ENCODE results near the gene SPCS1.
"Not testable (repeated sequence)": the region's sequence is repeated elsewhere in the genome, so short reads cannot be mapped to it uniquely, and the experiment has no call there.

The SPCS1 gene

DNA sequence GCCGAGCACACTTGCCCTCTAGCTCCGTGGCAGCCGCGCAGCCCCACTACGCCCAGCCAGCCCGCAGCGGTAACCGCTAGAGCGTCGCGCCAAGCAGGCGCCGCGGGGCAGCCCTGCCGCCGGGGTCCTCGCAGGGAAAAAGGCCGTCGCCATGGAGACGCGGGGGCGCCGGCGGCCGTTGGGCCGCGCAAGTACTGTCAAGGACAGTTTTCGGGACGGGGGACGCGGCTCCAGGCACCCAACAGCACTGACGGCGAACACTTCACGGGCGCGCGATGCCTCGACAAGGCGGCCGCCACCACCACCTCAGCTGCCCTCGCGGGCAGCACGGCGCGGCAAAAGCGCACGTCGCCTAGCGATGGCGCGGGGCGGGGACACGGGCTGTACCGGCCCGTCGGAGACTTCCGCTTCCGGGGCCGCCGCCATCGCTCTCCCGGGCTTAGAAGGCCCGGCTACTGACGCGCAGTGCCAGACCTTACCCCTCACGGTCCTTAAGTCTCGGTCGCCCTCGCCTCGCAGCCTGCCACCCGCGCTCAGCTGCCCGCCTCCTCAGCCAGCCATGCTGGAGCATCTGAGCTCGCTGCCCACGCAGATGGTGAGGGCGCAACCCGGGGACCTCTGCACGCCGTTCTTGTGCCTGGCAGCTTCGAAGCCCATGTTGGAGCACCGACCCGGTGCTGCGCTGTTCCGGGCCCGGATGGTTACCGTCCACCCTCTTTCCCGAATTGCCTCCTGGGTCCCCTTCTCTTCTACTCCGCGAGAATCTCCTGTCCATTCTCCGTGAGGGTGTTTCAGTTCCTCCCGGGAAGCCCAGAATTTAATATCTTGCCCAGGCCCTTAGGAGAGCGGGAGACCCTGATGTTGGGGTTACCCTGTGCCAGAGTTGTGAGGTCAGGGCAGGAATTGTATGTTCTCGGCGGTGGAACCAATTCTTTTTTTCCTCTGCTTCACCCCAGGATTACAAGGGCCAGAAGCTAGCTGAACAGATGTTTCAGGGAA lies at the start of gene SPCS1, which contains the start of gene GLT8D1:
TSS of gene SPCS1 (plus strand) at position 419 of the 999 bp plus-strand sequence. CDS start at position 560, 141 bp downstream.
TSS of gene GLT8D1 (minus strand) at position 104 of the 999 bp plus-strand sequence. CDS start 5,331 bp downstream, outside the sequence.
- Histone ChIP-seq H3K27ac (ENCODE audit: low read depth, low read length) (peak within 1 kb of the TSS; percentile 69), H3K36me3 (ENCODE audit: insufficient read depth, low read length) (peaks cover 9% of the 10 kb centered on the region), H3K4me1 (ENCODE audit: control insufficient read depth, insufficient read depth, low read length, unreplicated experiment) (peaks cover 17% of the 10 kb centered on the region), H3K79me2 (ENCODE audit: control insufficient read depth, insufficient read depth, low read length, unreplicated experiment) (peaks cover 57% of the 10 kb centered on the region), H3K4me3 (ENCODE audit: low read depth, low read length) (peak within 1 kb of the TSS; percentile 86), H3K27me3 (ENCODE audit: insufficient read depth, low read length) (no peaks in the 10 kb centered on the region), H2AFZ (ENCODE audit: low read length, unreplicated experiment) (peak within 1 kb of the TSS; percentile 88)

DNA sequence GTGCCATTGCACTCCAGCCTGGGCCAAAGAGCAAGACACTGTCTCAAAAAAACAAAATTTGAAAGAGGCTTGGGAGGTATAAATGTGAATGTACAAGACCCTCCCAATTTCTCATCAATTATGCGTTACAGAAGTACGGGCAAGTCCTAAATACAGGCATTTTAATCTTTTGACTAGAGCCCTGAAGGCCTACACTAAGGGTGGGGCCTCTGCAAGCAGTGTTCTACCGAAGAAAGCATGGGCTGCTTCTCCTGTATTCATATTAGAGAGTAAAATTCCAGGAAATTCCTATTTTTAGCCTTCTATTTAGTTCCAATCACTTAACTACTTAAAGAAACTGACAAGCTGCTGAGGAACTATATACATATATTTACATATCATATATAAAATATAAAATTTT lies 45.9 kb upstream of the SPCS1 start:
- Histone ChIP-seq H3K27me3 (ENCODE audit: insufficient read depth, low read length) (no peaks in the 10 kb centered on the region), H3K4me3 (ENCODE audit: low read depth, low read length) (no peak overlapping the region), H2AFZ (ENCODE audit: low read length, unreplicated experiment) (no peak overlapping the region), H3K4me1 (ENCODE audit: control insufficient read depth, insufficient read depth, low read length, unreplicated experiment) (no peaks in the 10 kb centered on the region), H3K79me2 (ENCODE audit: control insufficient read depth, insufficient read depth, low read length, unreplicated experiment) (no peaks in the 10 kb centered on the region), H3K36me3 (ENCODE audit: insufficient read depth, low read length) (peaks cover 52% of the 10 kb centered on the region), H3K27ac (ENCODE audit: low read depth, low read length) (no peak overlapping the region)

DNA sequence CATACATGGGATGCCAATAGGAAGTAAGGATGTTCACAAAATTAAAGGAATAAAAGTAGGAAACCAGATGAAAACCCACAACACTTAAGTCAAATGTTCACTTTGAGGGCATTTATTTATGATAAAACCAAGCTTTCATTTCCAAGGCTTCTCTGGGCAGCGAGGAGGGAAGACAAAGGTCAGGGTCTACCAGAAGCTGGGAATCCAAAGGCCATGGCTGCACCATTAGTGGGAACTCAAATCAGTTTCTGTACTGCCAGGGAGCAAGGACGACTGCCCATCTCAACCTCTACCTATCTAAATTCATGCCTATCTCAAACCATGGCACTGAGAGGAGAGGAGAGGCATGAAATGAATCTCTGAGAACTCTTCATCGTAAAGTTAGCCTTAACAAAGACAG lies 42.8 kb upstream of the SPCS1 start:
- Histone ChIP-seq H3K27ac (ENCODE audit: low read depth, low read length) (no peak overlapping the region), H3K79me2 (ENCODE audit: control insufficient read depth, insufficient read depth, low read length, unreplicated experiment) (no peaks in the 10 kb centered on the region), H3K4me1 (ENCODE audit: control insufficient read depth, insufficient read depth, low read length, unreplicated experiment) (no peaks in the 10 kb centered on the region), H3K27me3 (ENCODE audit: insufficient read depth, low read length) (no peaks in the 10 kb centered on the region), H3K36me3 (ENCODE audit: insufficient read depth, low read length) (peaks cover 41% of the 10 kb centered on the region), H2AFZ (ENCODE audit: low read length, unreplicated experiment) (no peak overlapping the region), H3K4me3 (ENCODE audit: low read depth, low read length) (no peak overlapping the region)

DNA sequence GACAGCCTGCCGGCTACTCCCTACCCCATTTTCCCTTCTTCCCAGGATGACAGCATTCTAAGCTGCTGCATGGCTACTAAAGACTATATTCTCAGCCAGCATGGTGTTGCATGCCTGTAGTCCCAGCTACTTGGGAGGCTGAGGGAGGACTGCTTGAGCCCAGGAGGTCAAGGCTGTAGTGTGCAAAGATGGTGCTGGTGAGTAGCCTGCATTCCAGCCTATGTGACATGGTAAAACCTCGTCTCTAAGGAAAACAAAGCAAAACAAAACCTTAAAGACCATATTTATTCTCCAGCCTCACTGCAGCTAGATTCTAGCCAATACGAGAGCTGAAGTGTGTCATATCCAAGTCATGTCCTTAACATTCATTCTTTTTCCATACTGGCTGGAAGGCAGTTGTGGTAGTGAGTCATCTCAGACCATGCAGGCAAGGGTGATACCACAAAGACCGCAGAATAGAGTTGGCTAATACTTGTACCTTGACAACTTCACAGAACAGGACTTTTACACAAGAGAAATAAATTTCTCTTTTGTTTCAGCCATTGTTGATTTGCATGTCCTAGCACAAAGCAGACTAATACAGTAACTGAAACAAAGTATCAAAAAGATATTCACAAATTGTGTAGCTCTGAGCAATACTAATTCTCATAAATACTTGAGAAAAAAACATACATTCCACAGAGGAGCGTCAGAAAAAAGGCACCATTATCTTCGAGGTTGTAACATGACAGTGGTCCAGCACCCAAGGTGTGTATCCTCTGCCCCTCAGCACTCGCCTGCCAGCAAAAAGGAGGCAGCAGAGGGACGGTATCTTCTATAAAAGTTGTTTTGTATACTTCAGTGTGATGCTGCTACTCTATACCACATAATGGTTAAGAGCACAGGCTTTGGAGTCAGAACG lies 35.0 kb upstream of the SPCS1 start:
- Histone ChIP-seq H3K79me2 (ENCODE audit: control insufficient read depth, insufficient read depth, low read length, unreplicated experiment) (peaks cover 19% of the 10 kb centered on the region), H3K4me1 (ENCODE audit: control insufficient read depth, insufficient read depth, low read length, unreplicated experiment) (peaks cover 31% of the 10 kb centered on the region), H3K4me3 (ENCODE audit: low read depth, low read length) (peak overlapping the region; percentile 41), H3K27ac (ENCODE audit: low read depth, low read length) (peak overlapping the region; percentile 98), H3K36me3 (ENCODE audit: insufficient read depth, low read length) (peaks cover 17% of the 10 kb centered on the region), H3K27me3 (ENCODE audit: insufficient read depth, low read length) (no peaks in the 10 kb centered on the region), H2AFZ (ENCODE audit: low read length, unreplicated experiment) (no peak overlapping the region)

DNA sequence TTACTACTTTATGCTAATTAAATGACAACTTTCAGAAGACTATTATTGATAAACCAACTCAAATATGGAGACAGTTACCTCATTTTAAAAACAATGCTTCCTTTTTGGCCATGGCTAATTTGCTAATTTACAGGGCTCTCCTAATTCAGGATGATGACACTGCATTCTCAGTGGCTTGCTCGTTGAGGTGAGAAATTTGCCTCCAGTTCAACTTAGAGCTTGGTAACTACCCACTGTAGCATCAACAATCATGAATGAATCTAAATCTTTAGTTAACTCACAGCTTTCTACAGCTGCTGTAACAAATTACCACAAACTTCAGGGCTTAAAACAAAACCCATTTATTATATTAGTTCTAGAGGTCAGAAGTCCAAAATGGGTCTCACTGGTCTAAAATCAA lies 34.2 kb upstream of the SPCS1 start:
- Histone ChIP-seq H3K27ac (ENCODE audit: low read depth, low read length) (peak overlapping the region; percentile 98), H3K4me1 (ENCODE audit: control insufficient read depth, insufficient read depth, low read length, unreplicated experiment) (peaks cover 31% of the 10 kb centered on the region), H3K27me3 (ENCODE audit: insufficient read depth, low read length) (no peaks in the 10 kb centered on the region), H3K4me3 (ENCODE audit: low read depth, low read length) (peak overlapping the region; percentile 41; the same call in 1 of the 2 replicates), H3K79me2 (ENCODE audit: control insufficient read depth, insufficient read depth, low read length, unreplicated experiment) (peaks cover 19% of the 10 kb centered on the region), H3K36me3 (ENCODE audit: insufficient read depth, low read length) (peaks cover 16% of the 10 kb centered on the region; the same call in 1 of the 2 replicates), H2AFZ (ENCODE audit: low read length, unreplicated experiment) (no peak overlapping the region)

DNA sequence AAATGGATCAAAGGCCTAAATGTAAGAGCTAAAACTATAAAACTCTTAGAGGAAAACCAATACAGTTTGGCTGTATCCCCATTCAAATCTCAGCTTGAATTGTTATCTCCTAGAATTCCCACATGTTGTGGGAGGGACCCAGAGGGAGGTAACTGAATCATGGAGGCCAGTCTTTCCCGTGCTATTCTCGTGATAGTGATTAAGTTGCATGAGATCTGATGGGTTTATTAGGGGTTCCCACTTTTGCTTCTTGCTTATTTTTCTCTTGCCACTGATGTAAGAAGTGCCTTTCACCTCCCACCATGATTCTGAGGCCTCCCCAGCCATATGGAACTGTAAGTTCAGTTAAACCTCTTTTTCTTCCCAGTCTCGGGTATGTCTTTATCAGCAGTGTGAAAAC lies 29.7 kb upstream of the SPCS1 start:
- not testable (repeated sequence) for H3K4me3 ChIP-seq (ENCODE audit: low read depth, low read length); H3K27me3 ChIP-seq (ENCODE audit: insufficient read depth, low read length); H3K27ac ChIP-seq (ENCODE audit: low read depth, low read length); H2AFZ ChIP-seq (ENCODE audit: low read length, unreplicated experiment)
- Histone ChIP-seq H3K4me1 (ENCODE audit: control insufficient read depth, insufficient read depth, low read length, unreplicated experiment) (peaks cover 34% of the 10 kb centered on the region), H3K79me2 (ENCODE audit: control insufficient read depth, insufficient read depth, low read length, unreplicated experiment) (peaks cover 32% of the 10 kb centered on the region), H3K36me3 (ENCODE audit: insufficient read depth, low read length) (peaks cover 34% of the 10 kb centered on the region)

DNA sequence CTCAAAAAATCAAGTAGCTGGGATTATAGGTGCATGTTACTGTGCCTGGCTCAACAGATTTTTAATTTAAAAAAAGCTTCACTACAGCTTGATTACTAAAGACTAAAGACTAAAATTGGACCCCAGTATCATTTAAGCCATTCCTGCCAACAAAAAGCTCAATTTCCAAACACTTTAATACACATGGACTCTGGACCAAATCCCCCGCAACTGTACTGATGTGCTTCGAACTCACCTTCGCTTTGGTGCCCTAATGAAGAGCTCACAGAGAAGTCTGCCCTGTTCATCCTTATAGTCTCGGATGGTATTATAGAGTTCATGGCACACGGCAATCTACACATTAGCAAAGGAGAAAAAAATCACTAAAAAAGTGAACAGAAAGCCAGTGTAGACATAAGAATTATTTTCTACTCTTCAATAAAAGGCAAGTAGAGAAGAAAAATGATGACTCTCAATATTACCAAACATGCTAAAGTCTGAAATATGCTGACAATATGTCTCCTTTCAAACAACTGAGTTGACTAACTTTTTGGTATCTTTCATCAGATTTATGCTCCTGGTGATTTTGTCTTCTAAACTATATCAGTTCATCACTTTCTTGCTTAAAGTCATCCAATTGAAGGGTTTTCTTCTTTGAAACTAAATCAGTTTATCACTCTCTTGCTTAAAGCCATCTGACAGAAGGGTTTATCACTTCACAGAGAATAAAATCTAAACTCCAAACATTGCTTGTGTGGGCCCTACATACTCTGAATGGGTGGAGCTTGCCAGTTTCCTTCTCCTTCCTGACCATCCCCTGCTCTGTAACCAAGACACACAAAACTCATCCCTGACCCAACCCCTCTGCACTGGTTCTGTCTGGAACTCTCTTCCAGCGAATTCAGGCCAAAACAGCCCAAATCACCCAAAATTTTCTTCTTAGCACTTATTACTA lies 27.4 kb upstream of the SPCS1 start:
- peak overlapping the region; percentile 53 for H3K27ac ChIP-seq (ENCODE audit: low read depth, low read length)
- H3K4me1 ChIP-seq (ENCODE audit: control insufficient read depth, insufficient read depth, low read length, unreplicated experiment) = peaks cover 36% of the 10 kb centered on the region
- H3K27me3 ChIP-seq (ENCODE audit: insufficient read depth, low read length) = no peaks in the 10 kb centered on the region
- H3K79me2 ChIP-seq (ENCODE audit: control insufficient read depth, insufficient read depth, low read length, unreplicated experiment) = peaks cover 53% of the 10 kb centered on the region
- no peak overlapping the region for H3K4me3 ChIP-seq (ENCODE audit: low read depth, low read length)
- H2AFZ ChIP-seq (ENCODE audit: low read length, unreplicated experiment) = no peak overlapping the region
- H3K36me3 ChIP-seq (ENCODE audit: insufficient read depth, low read length) = peaks cover 34% of the 10 kb centered on the region

DNA sequence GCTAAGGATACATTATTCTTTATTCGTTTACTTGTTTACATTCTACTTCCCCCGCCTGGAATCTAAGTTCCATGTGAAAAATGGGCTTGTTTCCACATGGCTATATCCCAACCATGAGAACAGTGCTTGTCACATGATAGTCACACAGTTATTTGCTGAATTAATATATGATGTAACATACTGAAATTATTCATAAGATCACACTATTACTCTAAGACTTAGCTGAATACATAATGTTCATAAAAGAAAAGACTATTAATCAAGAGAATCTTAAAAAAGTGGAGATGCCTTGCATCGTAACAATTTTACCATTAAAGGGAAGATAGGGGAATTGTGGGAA lies 26.7 kb upstream of the SPCS1 start:
- Histone ChIP-seq H3K27ac (ENCODE audit: low read depth, low read length) (peak overlapping the region; percentile 53), H2AFZ (ENCODE audit: low read length, unreplicated experiment) (no peak overlapping the region), H3K36me3 (ENCODE audit: insufficient read depth, low read length) (peaks cover 34% of the 10 kb centered on the region), H3K4me3 (ENCODE audit: low read depth, low read length) (no peak overlapping the region), H3K79me2 (ENCODE audit: control insufficient read depth, insufficient read depth, low read length, unreplicated experiment) (peaks cover 59% of the 10 kb centered on the region), H3K4me1 (ENCODE audit: control insufficient read depth, insufficient read depth, low read length, unreplicated experiment) (peaks cover 41% of the 10 kb centered on the region), H3K27me3 (ENCODE audit: insufficient read depth, low read length) (no peaks in the 10 kb centered on the region)

DNA sequence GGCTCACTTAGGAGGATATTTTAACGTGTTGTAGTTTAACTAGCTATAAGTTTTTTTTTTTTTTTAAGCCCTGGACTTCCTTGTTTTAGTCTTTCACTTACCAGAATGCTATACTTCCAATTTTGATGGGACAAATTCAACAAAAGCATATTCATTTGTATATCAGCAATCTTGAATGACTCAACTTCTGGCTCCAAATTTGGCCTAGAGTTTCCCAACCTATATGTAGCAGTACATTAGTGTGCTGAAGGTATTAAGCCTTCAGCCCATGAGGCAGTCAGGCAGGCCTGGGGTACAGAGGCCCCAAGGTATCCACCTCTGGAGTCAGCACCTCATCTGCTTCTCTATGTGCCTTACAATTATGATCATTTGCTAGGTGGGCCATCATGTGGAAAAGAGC lies 26.1 kb upstream of the SPCS1 start:
- Histone ChIP-seq H3K4me1 (ENCODE audit: control insufficient read depth, insufficient read depth, low read length, unreplicated experiment) (peaks cover 46% of the 10 kb centered on the region), H3K27me3 (ENCODE audit: insufficient read depth, low read length) (no peaks in the 10 kb centered on the region), H3K27ac (ENCODE audit: low read depth, low read length) (peak overlapping the region; percentile 53), H3K36me3 (ENCODE audit: insufficient read depth, low read length) (peaks cover 34% of the 10 kb centered on the region), H3K79me2 (ENCODE audit: control insufficient read depth, insufficient read depth, low read length, unreplicated experiment) (peaks cover 64% of the 10 kb centered on the region), H2AFZ (ENCODE audit: low read length, unreplicated experiment) (no peak overlapping the region), H3K4me3 (ENCODE audit: low read depth, low read length) (no peak overlapping the region)
